ENCODE measurements around the gene HSD11B2.
A peak's percentile ranks its signal among the peaks of the same experiment; 100 is the strongest.

HSD11B2 gene

GRCh38 chr16:67441271-67441753, 10.4 kb downstream of the HSD11B2 start:
- H3K27ac ChIP-seq, result no peak overlapping the region
- H3K9ac ChIP-seq, result no peak overlapping the region

GRCh38 chr16:67441907-67442306, 11.0 kb downstream of the HSD11B2 start:
- no peaks in the 10 kb centered on the region for H3K79me2 ChIP-seq
- H3K27ac ChIP-seq, result no peak overlapping the region
- peaks cover 36% of the 10 kb centered on the region for H3K4me1 ChIP-seq
- no peak overlapping the region for H3K4me3 ChIP-seq (ENCODE audit: low read depth, low read length)
- no peaks in the 10 kb centered on the region for H3K9me3 ChIP-seq (ENCODE audit: control insufficient read depth, low read length)
- no peaks in the 10 kb centered on the region for H3K27me3 ChIP-seq (ENCODE audit: control insufficient read depth, insufficient read depth, low read length)
- H3K9ac ChIP-seq, result no peak overlapping the region
- H3K36me3 ChIP-seq (ENCODE audit: control insufficient read depth, insufficient read depth, low read length), result no peaks in the 10 kb centered on the region
- no peak for TF ChIP-seq CTCF (IDR thresholded peaks at IDR 0.05)
- H3K4me2 ChIP-seq (ENCODE audit: low read length), result peak overlapping the region; percentile 5
- H2AFZ ChIP-seq, result no peak overlapping the region

More at GRCh38 chr16:67441271-67441753, 10.4 kb downstream of the HSD11B2 start:
- Histone ChIP-seq H3K36me3 (ENCODE audit: control insufficient read depth, insufficient read depth, low read length) (no peaks in the 10 kb centered on the region), H3K4me1 (peaks cover 30% of the 10 kb centered on the region), H3K9me3 (ENCODE audit: control insufficient read depth, low read length) (no peaks in the 10 kb centered on the region), H3K79me2 (no peaks in the 10 kb centered on the region), H3K27me3 (ENCODE audit: control insufficient read depth, insufficient read depth, low read length) (no peaks in the 10 kb centered on the region), H3K4me3 (ENCODE audit: low read depth, low read length) (no peak overlapping the region), H3K4me2 (ENCODE audit: low read length) (peak overlapping the region; percentile 3), H2AFZ (no peak overlapping the region)
- TF ChIP-seq CTCF (IDR thresholded peaks at IDR 0.05), result no peak

GRCh38 chr16:67442581-67443255, 11.8 kb downstream of the HSD11B2 start:
- Histone ChIP-seq H3K79me2 (peaks cover 5% of the 10 kb centered on the region), H3K4me3 (ENCODE audit: low read depth, low read length) (no peak overlapping the region), H3K9ac (no peak overlapping the region), H3K27me3 (ENCODE audit: control insufficient read depth, insufficient read depth, low read length) (no peaks in the 10 kb centered on the region), H3K36me3 (ENCODE audit: control insufficient read depth, insufficient read depth, low read length) (no peaks in the 10 kb centered on the region), H3K27ac (no peak overlapping the region), H3K4me1 (peaks cover 41% of the 10 kb centered on the region), H2AFZ (no peak overlapping the region), H3K4me2 (ENCODE audit: low read length) (peak overlapping the region; percentile 31), H3K9me3 (ENCODE audit: control insufficient read depth, low read length) (no peaks in the 10 kb centered on the region)
- TF ChIP-seq CTCF (IDR thresholded peaks at IDR 0.05), result no peak

- H3K36me3 ChIP-seq (ENCODE audit: control insufficient read depth, insufficient read depth, low read length), result no peaks in the 10 kb centered on the region
- H3K27me3 ChIP-seq (ENCODE audit: control insufficient read depth, insufficient read depth, low read length), result no peaks in the 10 kb centered on the region
- peak overlapping the region; percentile 31 for H3K4me2 ChIP-seq (ENCODE audit: low read length)
- no peak for TF ChIP-seq CTCF (IDR thresholded peaks at IDR 0.05)
- peaks cover 8% of the 10 kb centered on the region for H3K79me2 ChIP-seq
- no peak overlapping the region for H2AFZ ChIP-seq
- no peaks in the 10 kb centered on the region for H3K9me3 ChIP-seq (ENCODE audit: control insufficient read depth, low read length)
- H3K27ac ChIP-seq, result no peak overlapping the region
- H3K4me3 ChIP-seq (ENCODE audit: low read depth, low read length), result no peak overlapping the region
- H3K4me1 ChIP-seq, result peaks cover 41% of the 10 kb centered on the region
- H3K9ac ChIP-seq, result no peak overlapping the region
Observed at GRCh38 chr16:67443265-67443664, 12.3 kb downstream of the HSD11B2 start.
